HG03066 (cell line): ENCODE results near the gene RASA1.

Experiments used
- ATAC-seq: cut with Tn5 transposase; IDR thresholded peaks from one replicate; pipeline ENCODE4 v1.9.1; 2021; ENCODE audit warnings: low read depth; ENCODE audit not compliant: unreplicated experiment

Gene RASA1

DNA sequence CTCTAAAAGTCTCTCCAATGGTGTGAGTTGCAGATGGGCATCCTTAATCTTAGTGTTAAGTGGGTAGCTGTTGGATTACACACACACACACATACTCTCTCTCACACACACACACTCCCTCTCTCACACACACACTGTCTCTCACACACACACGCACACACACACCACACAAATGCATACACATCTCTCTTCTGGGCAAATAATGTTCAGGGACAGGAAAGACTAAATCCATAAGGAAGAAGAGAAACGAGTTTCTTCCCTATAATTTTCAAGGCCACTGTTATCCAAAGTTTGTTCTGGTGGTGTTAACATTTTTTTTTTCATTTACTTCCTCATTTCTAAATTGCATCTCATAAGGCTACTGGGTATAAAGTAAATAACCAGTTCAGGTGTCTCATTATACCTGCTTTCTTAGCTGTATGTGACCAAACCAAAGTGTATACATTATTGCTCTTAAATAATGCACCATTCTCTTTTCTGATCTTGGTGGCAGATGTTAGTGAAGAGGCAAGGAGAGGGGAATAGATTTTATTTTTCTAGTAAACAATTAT, 167.5 kb downstream of the RASA1 start:
- ATAC-seq, result no peak

GRCh38 chr5:87437724-87438123, 170.0 kb downstream of the RASA1 start:
- ATAC-seq, result no peak

DNA sequence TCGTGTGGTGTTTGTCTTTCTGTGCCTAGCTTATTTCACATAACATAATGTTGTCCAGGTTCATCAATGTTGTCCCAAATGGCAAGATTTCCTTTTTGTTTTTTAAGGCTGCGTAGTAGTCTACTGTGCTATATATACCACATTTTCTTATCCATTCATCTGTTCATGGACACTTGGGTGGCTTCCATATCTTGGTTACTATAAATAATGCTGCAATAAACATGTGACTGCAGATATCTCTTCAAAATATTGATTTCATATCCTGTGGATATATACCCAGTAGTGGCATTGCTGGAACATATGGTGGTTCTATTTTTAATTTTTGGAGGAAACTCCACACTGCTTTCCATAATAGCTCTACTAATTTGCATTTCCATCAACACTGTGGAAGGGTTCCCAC, 170.5 kb downstream of the RASA1 start:
- ATAC-seq, result no peak
